SHP77 treated with DMSO at 0.1 percent for 48 hours (cell line): ENCODE results near the gene NTN5.

Experiments used
- DNase-seq: peaks from one replicate; lab custom pipeline; 2025; lab: John Stamatoyannopoulos, UW

NTN5 gene

GRCh38 chr19:48614436-48615230 lies 58.2 kb downstream of the NTN5 start, which contains the start of gene FAM83E:
FAM83E (minus strand) TSS chr19:48615076; CDS start chr19:48613372, 1,704 bp downstream.
- no peak for DNase-seq

GRCh38 chr19:48613852-48614435 lies 58.9 kb downstream of the NTN5 start:
- no peak for DNase-seq

GRCh38 chr19:48613024-48613851 lies 59.6 kb downstream of the NTN5 start:
- DNase-seq = no peak

GRCh38 chr19:48611872-48612271 lies 60.9 kb downstream of the NTN5 start:
- DNase-seq = no peak
